ENCODE results near the gene DTX2.
"Not testable (repeated sequence)": the region's sequence is repeated elsewhere in the genome, so short reads cannot be mapped to it uniquely, and the experiment has no call there.

DTX2 gene

GRCh38 chr7:76445577-76446008 lies 15.9 kb upstream of the DTX2 start:
- DNase-seq = peak; percentile 58 to 70

DNA sequence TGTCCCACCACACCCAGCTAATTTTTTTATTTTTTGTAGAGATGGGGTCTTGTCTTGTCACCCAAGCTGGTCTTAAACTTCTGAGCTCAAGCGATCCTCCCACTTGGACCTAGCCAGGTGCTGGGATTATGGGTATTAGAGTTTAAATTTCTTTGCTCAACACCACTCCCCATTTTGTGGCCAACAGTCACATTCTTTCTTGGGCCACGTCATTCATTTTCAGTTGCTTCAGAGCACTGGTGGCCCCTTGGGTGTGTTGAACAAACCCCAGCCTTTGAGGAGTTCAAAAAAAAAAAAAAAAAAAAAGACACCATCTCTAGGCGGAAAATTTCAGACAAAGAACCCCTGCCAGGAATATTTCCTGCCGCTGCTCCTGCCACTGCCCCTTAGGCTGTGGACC lies 4.5 kb upstream of the DTX2 start:
- DNase-seq = not testable (repeated sequence)

DNA sequence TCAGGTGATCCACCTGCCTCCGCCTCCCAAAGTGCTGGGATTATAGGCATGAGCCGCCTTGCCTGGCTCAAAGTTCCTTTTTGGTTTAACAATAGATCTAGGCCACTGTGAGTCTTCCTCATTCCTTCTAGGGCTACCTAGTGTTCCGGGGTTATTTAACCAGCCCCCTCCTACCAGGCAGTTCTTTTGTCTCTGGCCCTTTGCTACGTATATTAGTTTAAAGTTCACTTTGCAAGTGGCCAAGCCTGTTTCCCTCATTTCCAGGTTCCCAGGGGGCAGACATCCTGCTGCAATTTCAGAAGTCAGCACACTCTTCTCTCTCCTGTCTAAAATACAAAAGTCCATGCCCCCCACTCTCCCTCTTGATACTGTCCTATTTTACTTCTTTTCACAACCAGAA lies 3.0 kb upstream of the DTX2 start:
- DNase-seq = not testable (repeated sequence)

DNA sequence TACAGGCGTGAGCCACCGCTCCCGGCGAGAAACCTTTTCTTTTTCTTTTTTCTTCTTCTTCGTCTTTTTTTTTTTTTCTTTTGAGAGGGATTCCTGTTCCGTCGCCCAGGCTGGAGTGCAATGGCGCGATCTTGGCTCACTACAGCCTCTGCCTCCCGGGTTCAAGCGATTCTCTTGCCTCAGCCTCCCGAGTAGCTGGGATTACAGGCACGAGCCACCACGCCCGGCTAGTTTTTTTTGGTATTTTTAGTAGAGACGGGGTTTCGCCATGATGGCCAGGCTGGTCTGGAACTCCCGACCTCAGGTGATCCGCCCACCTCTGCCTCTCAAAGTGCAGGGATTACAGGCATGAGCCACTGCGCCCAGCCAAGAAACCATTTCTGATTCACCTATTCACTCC lies 742 bp upstream of the DTX2 start:
- not testable (repeated sequence) for DNase-seq

- not testable (repeated sequence) for DNase-seq
These were observed 868 bp downstream of the DTX2 start for GRCh38 chr7:76462271-76462882.

GRCh38 chr7:76464959-76465358 lies 3.5 kb downstream of the DTX2 start:
- DNase-seq = not testable (repeated sequence)

- not testable (repeated sequence) for DNase-seq
These were observed 4.4 kb downstream of the DTX2 start for GRCh38 chr7:76465950-76466349.

GRCh38 chr7:76467743-76468404 lies 6.4 kb downstream of the DTX2 start:
- not testable (repeated sequence) for DNase-seq

GRCh38 chr7:76471556-76472221 lies 10.2 kb downstream of the DTX2 start:
- not testable (repeated sequence) for DNase-seq

GRCh38 chr7:76473097-76473496 lies 11.6 kb downstream of the DTX2 start:
- DNase-seq = not testable (repeated sequence)

GRCh38 chr7:76476280-76476679 lies 14.8 kb downstream of the DTX2 start:
- DNase-seq = not testable (repeated sequence)

DNA sequence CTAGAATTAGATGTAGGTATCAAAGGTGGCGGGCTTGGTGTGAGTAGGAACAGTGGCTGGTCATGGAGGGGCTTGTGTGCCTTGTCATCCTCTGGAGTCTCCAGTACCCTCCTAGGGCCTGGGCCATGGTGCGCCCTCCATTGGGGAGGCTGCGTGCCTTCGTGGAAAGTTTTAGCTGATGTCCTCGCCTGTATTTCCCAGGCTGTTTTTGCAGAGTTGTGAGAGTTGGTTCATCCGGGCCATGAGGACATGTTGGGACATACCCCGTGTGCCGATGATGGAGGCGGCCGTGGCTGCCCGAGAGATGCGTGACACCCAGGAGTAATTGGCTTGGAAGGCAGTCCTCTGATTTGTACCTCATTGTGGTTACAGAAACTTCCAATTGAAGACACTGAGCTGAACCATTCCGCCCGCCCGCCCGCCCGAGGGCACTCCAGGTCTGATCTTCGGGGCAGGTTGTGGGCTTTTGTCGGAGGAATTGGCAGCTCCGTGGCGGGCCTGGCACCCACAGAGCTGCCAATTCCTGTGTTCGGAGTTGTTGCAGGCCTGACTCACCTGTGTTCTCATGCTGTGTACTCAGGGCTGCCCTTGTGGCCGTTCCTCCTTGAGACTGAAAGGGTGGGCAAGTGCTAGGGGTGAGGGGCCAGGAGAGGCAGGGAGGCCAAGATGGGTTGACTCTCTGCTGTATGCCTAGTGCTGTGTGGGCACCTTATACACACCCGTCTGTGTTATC lies 15.4 kb downstream of the DTX2 start:
- DNase-seq = not testable (repeated sequence)

- not testable (repeated sequence) for DNase-seq
These were observed 18.1 kb downstream of the DTX2 start for GRCh38 chr7:76479628-76480027.

- not testable (repeated sequence) for DNase-seq
These were observed 19.1 kb downstream of the DTX2 start for GRCh38 chr7:76480403-76481253.

DNA sequence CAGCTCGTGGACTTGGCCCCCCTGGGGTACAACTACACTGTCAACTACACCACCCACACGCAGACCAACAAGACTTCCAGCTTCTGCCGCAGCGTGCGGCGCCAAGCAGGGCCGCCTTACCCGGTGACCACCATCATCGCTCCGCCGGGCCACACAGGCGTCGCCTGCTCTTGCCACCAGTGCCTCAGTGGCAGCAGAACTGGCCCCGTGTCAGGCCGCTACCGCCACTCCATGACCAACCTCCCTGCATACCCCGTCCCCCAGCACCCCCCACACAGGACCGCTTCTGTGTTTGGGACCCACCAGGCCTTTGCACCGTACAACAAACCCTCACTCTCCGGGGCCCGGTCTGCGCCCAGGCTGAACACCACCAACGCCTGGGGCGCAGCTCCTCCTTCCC lies 21.2 kb downstream of the DTX2 start:
- DNase-seq = not testable (repeated sequence)

DNA sequence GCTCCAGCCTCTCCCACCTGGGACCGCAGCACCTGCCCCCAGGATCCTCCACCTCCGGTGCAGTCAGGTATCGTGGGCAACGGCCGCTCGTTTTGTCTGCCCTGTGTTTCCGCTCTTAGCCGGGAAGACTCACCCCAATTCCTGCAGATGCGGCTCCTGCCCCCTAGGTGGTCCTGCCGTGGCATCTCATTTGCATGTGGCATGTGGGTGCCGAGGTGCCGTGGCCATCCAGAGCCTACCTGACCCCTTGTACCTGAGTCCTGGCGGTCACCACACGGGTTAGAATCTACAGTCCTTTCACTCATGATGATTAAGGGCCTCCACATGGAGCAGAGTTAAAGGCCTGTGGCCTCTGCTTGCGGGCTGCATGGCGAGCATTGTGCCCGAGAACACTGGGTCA lies 21.6 kb downstream of the DTX2 start:
- not testable (repeated sequence) for DNase-seq

DNA sequence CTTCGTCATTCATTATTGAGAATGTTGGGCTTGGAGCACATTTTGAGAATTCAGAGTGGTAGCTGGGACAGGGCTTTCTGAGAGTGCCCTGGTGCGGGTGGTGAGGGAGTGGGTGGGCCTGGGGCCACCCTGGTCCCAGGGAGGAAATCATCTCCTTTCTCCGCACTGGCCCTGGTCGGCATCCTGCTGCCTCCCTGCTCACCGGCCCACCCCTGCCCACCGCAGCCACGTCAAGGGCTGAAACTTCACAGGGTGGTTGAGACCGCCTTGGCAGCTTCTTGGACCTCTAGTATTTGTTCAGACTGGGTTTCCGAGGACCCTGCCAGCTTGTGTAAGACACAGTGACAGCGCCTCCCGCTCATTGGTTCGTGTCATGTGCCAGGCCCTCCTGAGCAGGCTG lies 22.9 kb downstream of the DTX2 start:
- DNase-seq = not testable (repeated sequence)

DNA sequence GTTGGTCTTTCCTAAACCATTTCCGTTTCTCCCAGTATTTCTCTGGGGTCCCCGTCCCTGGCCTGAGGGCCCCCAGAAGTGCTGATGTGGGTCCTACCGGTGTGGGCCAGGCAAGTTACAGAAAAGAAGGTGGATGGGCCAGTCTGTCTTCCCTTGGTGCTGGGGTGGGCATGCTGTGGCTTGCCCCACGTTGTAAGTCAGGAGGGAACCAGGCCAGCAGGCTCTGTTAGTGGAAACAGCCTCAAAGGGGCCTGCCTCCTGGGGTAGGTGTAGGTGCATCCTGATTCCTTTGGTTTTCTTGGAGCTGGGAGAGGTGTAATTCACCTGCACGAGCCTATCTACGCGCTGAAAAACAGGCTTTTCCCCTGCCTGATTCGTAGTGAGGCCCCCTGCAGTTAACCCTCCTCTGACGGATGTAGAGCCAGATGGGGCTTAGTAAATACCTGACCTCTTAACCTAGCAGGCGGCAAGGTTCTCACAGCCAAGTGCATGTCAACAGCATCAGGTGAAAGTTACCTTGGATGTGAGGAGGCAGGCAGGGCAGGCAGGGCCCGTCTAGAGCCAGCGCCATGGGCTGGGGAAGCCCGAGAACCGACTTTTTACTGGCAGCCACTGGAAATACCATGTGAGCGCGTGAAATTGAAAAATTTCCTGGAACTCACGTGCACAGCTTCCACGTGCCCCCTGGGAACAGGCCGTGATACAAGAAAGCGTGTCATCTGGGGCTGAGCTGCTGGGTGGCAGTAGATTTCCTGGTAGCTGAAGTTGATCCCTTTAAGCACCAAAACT lies 24.5 kb downstream of the DTX2 start:
- not testable (repeated sequence) for DNase-seq

DNA sequence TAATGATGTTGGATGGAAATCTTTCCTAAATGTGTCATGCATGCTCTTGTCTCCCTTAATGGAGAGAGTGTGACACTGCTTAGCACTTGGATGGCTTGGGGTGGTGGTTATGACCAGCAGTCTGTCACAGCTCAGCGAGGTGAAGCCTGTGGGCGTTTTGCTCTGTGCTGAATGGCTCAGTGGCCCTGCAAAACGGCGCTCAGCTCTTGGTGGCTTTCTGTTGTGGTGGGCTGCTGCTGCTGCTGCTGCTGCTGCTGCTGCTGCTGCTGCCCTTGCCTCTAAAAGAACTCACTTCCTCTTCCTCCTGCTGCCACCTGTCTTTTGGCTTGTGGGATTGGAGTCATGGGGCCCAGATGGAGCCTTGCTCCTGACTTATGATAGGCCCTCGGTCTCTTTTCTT lies 25.1 kb downstream of the DTX2 start:
- not testable (repeated sequence) for DNase-seq

DNA sequence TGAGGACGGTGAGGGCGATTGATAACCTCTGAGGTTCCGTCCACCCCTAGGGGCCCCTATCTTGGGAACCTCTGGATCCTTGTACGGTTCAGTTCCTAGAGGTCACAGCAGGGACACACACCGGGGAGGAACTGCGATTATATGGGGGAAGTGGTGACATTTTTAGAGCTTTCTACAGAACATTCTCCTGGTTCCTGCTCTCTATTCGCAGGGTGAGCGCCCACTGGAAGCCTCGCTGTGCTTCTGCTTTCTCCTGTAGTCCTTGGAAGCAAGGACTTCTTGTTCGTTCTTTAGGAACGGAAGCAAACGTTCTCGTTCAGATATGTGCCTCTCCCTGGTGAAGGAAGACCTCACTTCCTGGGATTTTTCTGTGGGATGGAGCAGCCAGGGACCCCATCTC lies 26.5 kb downstream of the DTX2 start:
- DNase-seq = not testable (repeated sequence)

DNA sequence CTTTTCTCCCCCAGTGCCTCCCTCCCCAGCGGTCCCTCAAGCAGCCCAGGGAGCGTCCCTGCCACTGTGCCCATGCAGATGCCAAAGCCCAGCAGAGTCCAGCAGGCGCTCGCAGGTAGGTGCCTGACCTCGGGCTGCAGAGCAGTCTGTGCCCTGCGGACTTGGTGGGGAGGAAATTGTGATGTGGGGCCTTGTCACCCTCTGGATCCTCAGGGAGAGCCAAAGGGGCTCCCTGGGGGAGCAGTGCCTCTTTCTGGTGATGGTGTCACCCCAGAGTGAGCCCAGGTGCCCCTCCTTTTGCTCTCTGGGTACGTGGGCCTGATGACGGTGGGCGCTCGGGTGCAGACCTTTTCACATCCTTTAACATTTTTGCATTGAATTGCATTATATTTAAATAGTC lies 30.6 kb downstream of the DTX2 start:
- DNase-seq = not testable (repeated sequence)
